ENCODE measurements around the gene PNPLA1. TPM values are rescaled to one million over a fixed set of nuclear protein-coding genes. Genes with fewer than 3 reads are reported as not detected.

The PNPLA1 gene
- total RNA-seq, 1 donor from 2014 or later, result not detected

DNA sequence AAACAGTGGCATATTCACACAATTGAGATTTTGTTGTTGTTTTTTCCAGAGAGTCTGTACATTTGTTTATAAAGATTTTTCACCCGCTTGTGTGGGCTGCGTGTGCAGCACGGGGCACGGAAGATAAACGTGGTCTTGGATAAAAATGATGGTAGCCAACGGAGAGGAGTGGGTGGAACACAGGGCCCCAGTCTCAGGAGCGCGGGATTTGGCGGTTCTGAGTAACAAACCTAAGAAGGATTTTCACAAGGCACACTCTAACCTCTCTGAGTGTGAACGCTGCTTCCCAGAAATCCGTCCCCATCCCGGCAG lies 70.4 kb downstream of the PNPLA1 start:
- peaks cover 11% of the 10 kb centered on the region for H3K27me3 ChIP-seq (ENCODE audit: control insufficient read depth, insufficient read depth, low read length)
- TF ChIP-seq, protein P1, sequence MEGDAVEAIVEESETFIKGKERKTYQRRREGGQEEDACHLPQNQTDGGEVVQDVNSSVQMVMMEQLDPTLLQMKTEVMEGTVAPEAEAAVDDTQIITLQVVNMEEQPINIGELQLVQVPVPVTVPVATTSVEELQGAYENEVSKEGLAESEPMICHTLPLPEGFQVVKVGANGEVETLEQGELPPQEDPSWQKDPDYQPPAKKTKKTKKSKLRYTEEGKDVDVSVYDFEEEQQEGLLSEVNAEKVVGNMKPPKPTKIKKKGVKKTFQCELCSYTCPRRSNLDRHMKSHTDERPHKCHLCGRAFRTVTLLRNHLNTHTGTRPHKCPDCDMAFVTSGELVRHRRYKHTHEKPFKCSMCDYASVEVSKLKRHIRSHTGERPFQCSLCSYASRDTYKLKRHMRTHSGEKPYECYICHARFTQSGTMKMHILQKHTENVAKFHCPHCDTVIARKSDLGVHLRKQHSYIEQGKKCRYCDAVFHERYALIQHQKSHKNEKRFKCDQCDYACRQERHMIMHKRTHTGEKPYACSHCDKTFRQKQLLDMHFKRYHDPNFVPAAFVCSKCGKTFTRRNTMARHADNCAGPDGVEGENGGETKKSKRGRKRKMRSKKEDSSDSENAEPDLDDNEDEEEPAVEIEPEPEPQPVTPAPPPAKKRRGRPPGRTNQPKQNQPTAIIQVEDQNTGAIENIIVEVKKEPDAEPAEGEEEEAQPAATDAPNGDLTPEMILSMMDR (IDR thresholded peaks at IDR 0.05; ENCODE audit: insufficient read depth, low read length, poor library complexity, severe bottlenecking), result no peak
- no peak for DNase-seq (ENCODE audit: low read depth)

DNA sequence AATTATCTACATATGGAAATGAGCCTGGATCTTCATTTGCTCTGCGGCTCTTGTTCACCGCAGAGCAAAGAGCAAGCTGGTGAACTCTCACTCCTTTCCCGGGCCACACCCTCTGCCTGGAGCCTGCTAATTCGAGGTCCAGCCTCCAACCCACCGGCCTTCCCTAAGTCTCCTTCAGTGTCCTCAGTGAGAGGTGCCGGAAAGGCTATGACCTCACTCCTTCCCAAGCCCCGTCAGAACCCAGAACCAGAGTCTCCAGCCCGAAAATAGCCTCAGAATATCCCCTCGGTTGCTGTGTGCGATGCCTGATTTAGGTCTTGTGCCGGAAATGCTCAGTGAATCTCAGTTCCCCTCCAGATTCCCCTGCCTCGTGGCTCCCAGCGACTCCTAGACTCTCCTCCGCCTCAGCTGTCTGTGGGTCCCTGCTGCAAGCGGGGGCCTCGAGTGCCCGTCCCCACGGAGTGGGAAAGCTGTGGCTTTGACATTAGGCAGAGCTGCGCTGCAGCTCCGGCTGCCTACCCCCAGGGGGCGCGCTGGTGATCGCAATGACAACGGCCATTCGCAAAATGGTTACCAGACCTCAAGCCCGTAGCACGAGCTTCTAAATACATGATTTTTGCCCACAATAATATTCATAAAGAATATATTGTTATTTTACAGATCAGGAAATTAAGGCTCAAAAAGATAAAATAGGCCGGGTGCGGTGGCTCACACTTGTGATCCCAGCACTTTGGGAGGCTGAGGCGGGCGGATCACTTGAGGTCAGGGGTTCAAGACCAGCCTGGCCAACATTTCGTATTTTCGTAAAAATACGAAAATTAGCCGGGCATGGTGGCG lies 71.0 kb downstream of the PNPLA1 start:
- Histone ChIP-seq H3K36me3 (ENCODE audit: control insufficient read depth, insufficient read depth, low read length) (no peaks in the 10 kb centered on the region), H3K4me3 (ENCODE audit: low read depth, low read length) (no peak overlapping the region), H3K27me3 (ENCODE audit: control insufficient read depth, insufficient read depth, low read length) (peaks cover 11% of the 10 kb centered on the region)
- no peak for DNase-seq (ENCODE audit: low read depth)
- TF ChIP-seq, protein P1 (IDR thresholded peaks at IDR 0.05; ENCODE audit: insufficient read depth, low read length, poor library complexity, severe bottlenecking), result peak; percentile 98

More for the DNA sequence above, 70.4 kb downstream of the PNPLA1 start:
- Histone ChIP-seq H3K4me3 (ENCODE audit: low read depth, low read length) (no peak overlapping the region), H3K36me3 (ENCODE audit: control insufficient read depth, insufficient read depth, low read length) (no peaks in the 10 kb centered on the region)

DNA sequence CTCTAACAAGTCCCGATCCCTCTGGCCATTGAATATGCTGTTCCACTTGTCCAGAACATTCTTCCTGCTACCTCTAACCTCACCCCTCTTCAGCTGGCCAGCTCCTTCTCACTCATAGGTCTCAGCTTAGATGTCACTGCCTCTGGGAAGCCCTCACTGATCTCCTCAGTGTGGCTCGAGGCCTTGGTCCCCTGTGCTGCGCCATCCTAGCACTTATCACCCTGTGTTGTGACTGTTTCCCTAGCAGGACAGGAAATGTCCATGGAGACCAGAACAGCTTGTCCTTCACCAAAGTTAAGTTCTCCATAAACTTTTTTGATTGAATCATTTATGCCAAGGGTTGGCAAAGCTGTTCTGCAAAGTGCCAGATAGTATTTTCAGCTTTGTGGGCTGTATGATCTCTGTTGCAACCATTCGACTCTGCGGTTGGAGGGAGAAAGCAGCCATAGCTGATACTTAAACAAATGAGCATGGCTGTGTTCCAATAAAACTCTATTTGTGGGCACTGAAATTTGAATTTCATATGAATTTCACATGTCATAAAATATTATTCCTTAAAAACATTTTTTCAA lies 73.3 kb downstream of the PNPLA1 start:
- DNase-seq (ENCODE audit: low read depth), result no peak
- no peaks in the 10 kb centered on the region for H3K36me3 ChIP-seq (ENCODE audit: control insufficient read depth, insufficient read depth, low read length)
- peaks cover 11% of the 10 kb centered on the region for H3K27me3 ChIP-seq (ENCODE audit: control insufficient read depth, insufficient read depth, low read length)
- TF ChIP-seq, protein P1 (IDR thresholded peaks at IDR 0.05; ENCODE audit: insufficient read depth, low read length, poor library complexity, severe bottlenecking), result no peak
- no peak overlapping the region for H3K4me3 ChIP-seq (ENCODE audit: low read depth, low read length)

DNA sequence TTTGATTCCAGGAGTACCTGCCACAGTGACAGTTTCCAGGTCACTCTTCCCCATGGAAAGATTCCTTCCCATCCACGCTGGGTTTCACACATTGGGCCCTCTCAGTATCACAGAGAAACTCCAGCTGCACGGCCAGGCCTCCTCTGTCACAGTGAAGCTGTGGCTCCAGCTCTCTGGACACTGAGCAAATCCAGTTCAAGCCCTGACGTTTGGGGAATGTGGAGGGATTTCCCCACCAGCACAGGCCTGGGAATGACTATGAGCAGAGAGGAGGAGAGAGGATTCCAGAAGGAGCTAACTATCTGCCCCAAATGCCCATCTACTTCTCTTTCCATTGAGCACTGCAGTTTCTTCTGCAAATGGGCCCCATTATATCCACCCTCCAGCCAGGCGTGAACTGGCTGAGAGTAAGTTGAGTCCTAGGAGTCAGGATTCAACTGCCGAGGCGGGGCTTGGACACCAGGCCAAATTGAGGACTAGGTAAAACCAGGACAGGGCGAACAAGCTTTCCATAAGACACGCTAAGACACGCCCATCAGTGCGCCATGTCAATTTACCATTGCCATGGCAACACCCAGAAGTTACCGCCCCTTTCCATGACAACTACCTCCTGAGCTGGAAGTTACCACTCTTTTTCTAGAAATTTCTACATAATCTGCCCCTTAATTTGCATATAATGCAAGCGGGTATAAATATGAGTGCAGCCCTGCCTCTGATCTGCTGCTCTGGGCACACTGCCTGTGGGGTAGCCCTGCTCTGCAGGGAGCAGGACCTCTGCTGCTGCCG lies 76.0 kb downstream of the PNPLA1 start:
- TF ChIP-seq, protein P1 (IDR thresholded peaks at IDR 0.05; ENCODE audit: insufficient read depth, low read length, poor library complexity, severe bottlenecking), result no peak
- H3K36me3 ChIP-seq (ENCODE audit: control insufficient read depth, insufficient read depth, low read length), result no peaks in the 10 kb centered on the region

DNA sequence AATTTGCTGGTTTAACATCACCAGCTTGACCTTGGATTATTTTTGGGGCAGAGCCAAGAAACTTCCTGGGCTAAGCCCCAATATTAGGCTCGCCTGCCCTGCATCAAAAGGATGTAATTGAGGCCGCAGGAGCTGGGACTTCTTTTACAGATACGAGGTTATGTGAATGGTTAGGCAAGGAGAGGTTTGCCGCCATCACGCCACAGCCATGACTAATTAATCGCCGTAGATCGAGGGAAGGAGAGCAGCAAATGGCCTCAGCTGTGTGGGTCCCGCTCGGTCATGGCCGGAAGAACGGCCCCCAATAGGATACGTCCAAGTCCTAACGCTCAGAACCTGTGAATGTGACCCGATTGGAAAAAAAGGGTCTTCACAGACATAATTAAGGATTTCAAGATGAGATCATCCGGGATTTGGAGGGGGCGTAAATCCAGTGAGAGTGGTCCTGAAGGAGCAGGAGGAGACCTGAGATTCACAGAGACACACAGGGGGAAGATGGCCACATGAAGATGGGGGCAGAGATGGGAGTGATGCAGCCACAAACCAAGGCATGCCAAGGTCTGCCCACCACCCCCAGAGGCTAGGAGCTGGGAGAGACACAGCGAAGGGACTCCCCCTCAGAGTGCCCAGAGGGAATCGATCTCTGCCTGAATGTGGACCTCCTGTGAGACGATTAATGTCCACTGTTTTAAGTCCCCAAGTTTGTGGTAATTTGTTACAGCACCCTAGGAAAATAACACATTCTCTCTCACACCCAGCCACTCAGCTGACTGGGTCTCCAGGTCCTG lies 76.8 kb downstream of the PNPLA1 start:
- no peaks in the 10 kb centered on the region for H3K36me3 ChIP-seq (ENCODE audit: control insufficient read depth, insufficient read depth, low read length)
- no peaks in the 10 kb centered on the region for H3K27me3 ChIP-seq (ENCODE audit: control insufficient read depth, insufficient read depth, low read length)
- no peak for DNase-seq (ENCODE audit: low read depth)
- TF ChIP-seq, protein P1 (IDR thresholded peaks at IDR 0.05; ENCODE audit: insufficient read depth, low read length, poor library complexity, severe bottlenecking), result no peak
- no peak overlapping the region for H3K4me3 ChIP-seq (ENCODE audit: low read depth, low read length)

More for the DNA sequence above, 76.0 kb downstream of the PNPLA1 start:
- no peak for DNase-seq (ENCODE audit: low read depth)
- Histone ChIP-seq H3K27me3 (ENCODE audit: control insufficient read depth, insufficient read depth, low read length) (peaks cover under 1% of the 10 kb centered on the region), H3K4me3 (ENCODE audit: low read depth, low read length) (no peak overlapping the region)

Data from kidney epithelial cell (primary cell).